GM13977 (cell line): ENCODE data around the gene CCNH.

Experiments used
- DNase-seq: peaks from one replicate; pipeline ENCODE4 v3.0.0; 2012; ENCODE audit warnings: low spot score
- in situ Hi-C: fragments of 300-500 bp; cut with MboI; formaldehyde crosslinking; loops from one replicate; pipeline ENCODE4 v1.12.0; 2022; ENCODE audit warnings: low sequenced_read_pairs, low pct_unique_long_range_greater_than_20kb, mixed read lengths, inconsistent platforms; ENCODE audit not compliant: unreplicated experiment
- TF ChIP-seq, protein P1 (sequence below): IDR thresholded peaks from 2 replicates; pipeline ENCODE4 v1.5.1; 2012; ENCODE audit warnings: mild to moderate bottlenecking, control low read depth; ENCODE audit not compliant: insufficient read depth; ENCODE audit errors: extremely low read depth, missing control alignments

The CCNH gene

DNA sequence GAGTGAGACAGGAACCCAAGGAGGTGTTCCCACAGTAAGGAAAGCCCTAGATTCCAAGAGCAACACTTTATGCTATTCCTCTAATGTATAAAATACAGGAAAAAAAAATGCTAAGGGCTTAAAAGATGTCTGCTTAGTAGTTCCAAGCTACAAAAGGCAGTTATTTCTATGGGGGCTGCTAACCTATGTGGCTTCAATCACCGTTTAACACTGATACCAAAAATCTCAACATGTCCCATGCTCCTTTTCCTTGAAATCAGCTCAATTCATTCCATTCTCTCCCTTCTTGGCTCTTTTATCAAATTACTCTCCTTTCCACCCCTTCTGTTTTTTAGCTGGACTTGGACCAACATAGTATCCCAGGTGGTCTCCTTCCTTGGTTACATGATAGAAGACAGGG, 20.6 kb downstream of the CCNH start:
- TF ChIP-seq, protein P1, sequence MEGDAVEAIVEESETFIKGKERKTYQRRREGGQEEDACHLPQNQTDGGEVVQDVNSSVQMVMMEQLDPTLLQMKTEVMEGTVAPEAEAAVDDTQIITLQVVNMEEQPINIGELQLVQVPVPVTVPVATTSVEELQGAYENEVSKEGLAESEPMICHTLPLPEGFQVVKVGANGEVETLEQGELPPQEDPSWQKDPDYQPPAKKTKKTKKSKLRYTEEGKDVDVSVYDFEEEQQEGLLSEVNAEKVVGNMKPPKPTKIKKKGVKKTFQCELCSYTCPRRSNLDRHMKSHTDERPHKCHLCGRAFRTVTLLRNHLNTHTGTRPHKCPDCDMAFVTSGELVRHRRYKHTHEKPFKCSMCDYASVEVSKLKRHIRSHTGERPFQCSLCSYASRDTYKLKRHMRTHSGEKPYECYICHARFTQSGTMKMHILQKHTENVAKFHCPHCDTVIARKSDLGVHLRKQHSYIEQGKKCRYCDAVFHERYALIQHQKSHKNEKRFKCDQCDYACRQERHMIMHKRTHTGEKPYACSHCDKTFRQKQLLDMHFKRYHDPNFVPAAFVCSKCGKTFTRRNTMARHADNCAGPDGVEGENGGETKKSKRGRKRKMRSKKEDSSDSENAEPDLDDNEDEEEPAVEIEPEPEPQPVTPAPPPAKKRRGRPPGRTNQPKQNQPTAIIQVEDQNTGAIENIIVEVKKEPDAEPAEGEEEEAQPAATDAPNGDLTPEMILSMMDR: no peak
- no peak for DNase-seq
- in situ Hi-C loops: no loop called here

DNA sequence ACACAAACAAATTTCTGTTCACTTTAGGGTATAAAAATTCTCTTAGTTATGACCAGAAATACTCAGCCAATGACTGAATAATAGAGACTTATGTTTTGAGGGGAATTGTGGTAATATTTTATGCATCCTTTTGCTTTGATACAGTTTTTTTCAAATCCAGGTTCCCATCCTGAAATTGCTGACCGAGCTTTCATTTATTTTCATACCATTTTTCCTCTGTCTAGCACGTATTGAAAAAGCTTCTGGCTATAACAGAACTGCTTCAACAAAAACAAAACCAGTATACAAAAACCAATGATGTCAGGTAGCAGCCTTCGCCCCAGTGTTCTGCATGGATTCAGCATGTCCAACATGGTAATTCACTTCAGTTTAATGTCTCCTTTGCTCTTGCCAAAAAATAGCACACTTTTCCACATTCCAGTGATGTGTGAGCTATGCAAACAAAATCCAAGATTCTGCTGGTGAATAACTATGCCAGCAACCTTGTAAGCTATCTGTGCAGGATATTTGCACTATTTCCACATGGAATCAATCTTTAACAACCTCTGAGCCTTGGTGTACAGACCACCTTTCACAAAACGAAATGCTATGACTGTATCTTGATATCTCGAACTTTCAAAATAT, 22.0 kb downstream of the CCNH start:
- no peak for DNase-seq
- TF ChIP-seq, protein P1: no peak
- in situ Hi-C loops: no loop called here

DNA sequence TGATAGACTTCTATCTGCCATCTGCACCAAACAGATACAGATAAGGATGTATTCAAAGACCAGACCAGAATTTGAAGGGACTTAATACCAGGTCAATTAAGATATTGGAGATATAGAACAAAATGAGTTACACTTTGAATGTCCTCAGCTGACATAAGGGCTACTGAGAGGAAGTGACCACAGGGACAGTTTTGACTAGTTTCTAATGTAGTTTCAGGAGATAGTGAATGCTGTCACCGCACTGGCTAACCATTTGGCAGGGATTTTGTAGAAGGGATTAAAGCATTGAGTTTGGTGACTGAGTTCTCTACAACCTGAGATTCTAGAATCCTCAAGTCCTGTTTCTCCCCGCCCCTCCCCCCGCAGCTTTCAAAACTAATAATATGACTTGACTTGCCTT, 22.7 kb downstream of the CCNH start:
- TF ChIP-seq, protein P1: no peak
- DNase-seq: no peak
- in situ Hi-C loops: no loop called here

DNA sequence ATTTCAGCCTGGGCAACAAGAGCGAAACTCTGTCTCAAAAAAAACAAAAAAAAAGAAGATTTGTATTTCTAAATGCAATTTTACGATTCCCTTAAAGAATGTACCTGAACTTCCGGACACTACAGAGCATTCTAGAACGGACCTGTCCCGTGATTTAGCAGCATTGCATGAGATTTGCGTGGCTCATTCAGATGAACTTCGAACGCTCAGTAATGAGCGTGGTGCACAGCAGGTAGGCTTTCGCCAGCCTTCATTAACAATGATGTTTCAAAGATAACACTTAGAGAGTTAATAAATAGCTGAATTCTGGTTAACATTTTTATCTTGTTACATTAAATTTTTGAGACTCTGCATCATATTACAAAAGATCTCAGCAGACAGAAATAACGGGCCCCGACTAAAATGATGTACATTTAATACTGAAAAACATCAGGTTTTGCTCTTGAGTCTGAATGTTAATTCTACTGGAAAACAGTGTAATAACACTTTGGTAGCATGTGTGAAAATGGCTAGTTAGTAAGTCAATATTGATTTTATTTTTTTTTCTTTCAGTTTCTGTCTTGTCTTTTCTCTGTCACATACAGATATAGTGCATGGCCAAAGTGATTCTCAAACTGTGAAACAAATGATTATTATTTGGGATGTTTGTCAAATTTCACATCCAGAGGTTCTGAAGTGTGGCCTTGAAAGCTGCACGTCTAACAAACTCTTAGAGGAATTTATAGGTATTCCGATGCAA, 23.3 kb downstream of the CCNH start:
- in situ Hi-C loops: no loop called here
- TF ChIP-seq, protein P1: no peak
- DNase-seq: no peak

DNA sequence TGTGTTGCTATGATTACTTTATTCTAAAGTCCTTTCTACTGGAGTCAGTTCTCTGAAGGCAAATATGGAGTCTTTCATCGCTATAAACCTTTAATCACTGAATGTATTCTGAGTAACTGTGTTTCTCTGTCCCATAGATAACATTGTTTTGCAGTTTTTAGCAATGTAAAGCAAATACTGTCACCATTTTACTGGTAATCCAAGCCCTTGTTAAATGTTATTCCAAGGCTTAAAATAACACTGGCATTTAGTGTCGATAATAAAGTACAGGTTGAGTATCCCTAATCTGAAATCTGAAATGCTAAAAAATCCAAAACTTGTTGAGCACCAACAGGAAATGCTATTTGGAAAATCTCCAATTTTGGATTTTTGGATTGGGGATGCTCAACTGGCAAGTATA, 24.6 kb downstream of the CCNH start:
- no peak for DNase-seq
- TF ChIP-seq, protein P1: no peak
- in situ Hi-C loops: no loop called here

DNA sequence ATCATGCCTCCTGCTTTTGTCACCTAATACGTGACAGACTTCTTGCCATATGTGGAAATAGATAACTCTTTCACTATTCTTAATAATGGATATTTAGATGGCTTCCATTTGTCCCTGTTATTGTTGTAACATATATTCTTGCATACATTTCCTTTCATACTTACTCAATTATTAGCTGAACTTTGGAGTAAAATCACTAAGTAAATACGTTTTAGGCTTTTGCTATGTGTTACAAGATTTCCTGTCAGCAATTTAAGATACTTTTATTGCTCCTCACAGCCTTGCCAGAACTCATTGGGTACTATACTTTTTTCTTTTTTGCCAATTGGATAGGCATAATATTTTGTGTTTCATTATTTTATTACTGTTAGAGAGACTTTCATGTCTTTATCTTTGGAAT, 26.9 kb downstream of the CCNH start:
- no peak for DNase-seq
- in situ Hi-C loops: no loop called here

More for the DNA sequence above, 26.9 kb downstream of the CCNH start:
- TF ChIP-seq, protein P1: no peak
